SU-DHL-6 (cell line): ENCODE results near the gene SRRM3.

Experiments
- H2AFZ ChIP-seq: fragments of 200-600 bp; sonication (generic); 2 replicates; pipeline ENCODE4 v1.6.1; 2014; ENCODE audit warnings: low read depth, mild to moderate bottlenecking, moderate library complexity, mixed read lengths, antibody characterized with exemption, low read length; ENCODE audit not compliant: severe bottlenecking
- H3F3A ChIP-seq: fragments of 200-600 bp; shearing (Covaris generic); 2 replicates; pipeline ENCODE4 v1.6.0; 2016; ENCODE audit warnings: antibody characterized with exemption, mild to moderate bottlenecking; ENCODE audit not compliant: insufficient read depth
- H3K27ac ChIP-seq: fragments of 200-600 bp; sonication (generic); 2 replicates; pipeline ENCODE4 v1.5.1; 2016; ENCODE audit warnings: low read depth, mild to moderate bottlenecking, low read length, moderate library complexity, mixed read lengths
- H3K27me3 ChIP-seq: fragments of 200-600 bp; sonication (generic), shearing (Covaris generic); 2 replicates; pipeline ENCODE4 v1.6.0; 2014; ENCODE audit warnings: mild to moderate bottlenecking, low read length
- H3K36me3 ChIP-seq: fragments of 200-600 bp; sonication (generic); 2 replicates; pipeline ENCODE4 v1.6.1; 2014; ENCODE audit warnings: mild to moderate bottlenecking, low read length, mixed read lengths
- H3K4me2 ChIP-seq: fragments of 300-600, 200-600 bp; shearing (Covaris generic), sonication (generic); 2 replicates; pipeline ENCODE4 v1.6.0; 2014; ENCODE audit warnings: low read length, low read depth, mild to moderate bottlenecking; ENCODE audit not compliant: poor library complexity, severe bottlenecking
- H3K4me3 ChIP-seq: fragments of 200-600 bp; sonication (generic); 2 replicates; pipeline ENCODE4 v1.5.1; 2014; ENCODE audit warnings: antibody characterized with exemption, low read length, mild to moderate bottlenecking, mixed read lengths; ENCODE audit not compliant: insufficient read depth, poor library complexity, severe bottlenecking
- H3K79me2 ChIP-seq: fragments of 200-600 bp; sonication (generic); 2 replicates; pipeline ENCODE4 v1.6.1; 2014; ENCODE audit warnings: mild to moderate bottlenecking, low read length, moderate library complexity; ENCODE audit not compliant: insufficient read depth
- H3K9ac ChIP-seq: fragments of 200-600 bp; sonication (generic); 2 replicates; pipeline ENCODE4 v1.7.0; 2014; ENCODE audit warnings: mild to moderate bottlenecking, low read length
- H3K9me2 ChIP-seq: fragments of 200-600 bp; sonication (generic); replicated peaks from 2 replicates; pipeline ENCODE4 v1.6.1; 2014; ENCODE audit warnings: low read length; ENCODE audit not compliant: insufficient read depth
- H3K9me3 ChIP-seq: fragments of 200-600 bp; sonication (generic); 2 replicates; pipeline ENCODE4 v1.6.1; 2014; ENCODE audit warnings: low read length, mixed read lengths; ENCODE audit not compliant: insufficient read depth
- H4K20me1 ChIP-seq: fragments of 200-600 bp; sonication (generic); 2 replicates; pipeline ENCODE4 v1.6.1; 2014; ENCODE audit warnings: low read depth, mild to moderate bottlenecking, antibody characterized with exemption, low read length, moderate library complexity, mixed read lengths
- CTCF ChIP-seq: fragments of 200-600 bp; sonication (generic); IDR thresholded peaks from one replicate; pipeline ENCODE4 v1.5.1; 2017; ENCODE audit warnings: antibody characterized with exemption, mild to moderate bottlenecking, low read length, moderate library complexity; ENCODE audit not compliant: insufficient read depth, poor library complexity, severe bottlenecking
- EZH2phosphoT487 ChIP-seq: fragments of 200-600 bp; sonication (generic), shearing (Covaris generic); conservative IDR thresholded peaks from 2 replicates; pipeline ENCODE4 v1.6.1; 2018; ENCODE audit warnings: mild to moderate bottlenecking, antibody characterized with exemption, low read length, moderate library complexity, mixed read lengths

Gene SRRM3

GRCh38 chr7:76220185-76221057 is 18.7 kb downstream of the SRRM3 start:
- Histone ChIP-seq H3K9ac (no peak overlapping the region), H3K4me2 (no peak overlapping the region), H3K36me3 (no peaks in the 10 kb centered on the region), H3K27ac (no peak overlapping the region), H3K27me3 (no peaks in the 10 kb centered on the region), H3F3A (no peaks in the 10 kb centered on the region), H3K9me3 (no peaks in the 10 kb centered on the region), H3K9me2 (no peaks in the 10 kb centered on the region), H2AFZ (no peak overlapping the region), H3K4me3 (no peak overlapping the region), H3K79me2 (no peaks in the 10 kb centered on the region), H4K20me1 (no peaks in the 10 kb centered on the region)
- TF ChIP-seq CTCF (no peak), EZH2phosphoT487 (no peak)

DNA sequence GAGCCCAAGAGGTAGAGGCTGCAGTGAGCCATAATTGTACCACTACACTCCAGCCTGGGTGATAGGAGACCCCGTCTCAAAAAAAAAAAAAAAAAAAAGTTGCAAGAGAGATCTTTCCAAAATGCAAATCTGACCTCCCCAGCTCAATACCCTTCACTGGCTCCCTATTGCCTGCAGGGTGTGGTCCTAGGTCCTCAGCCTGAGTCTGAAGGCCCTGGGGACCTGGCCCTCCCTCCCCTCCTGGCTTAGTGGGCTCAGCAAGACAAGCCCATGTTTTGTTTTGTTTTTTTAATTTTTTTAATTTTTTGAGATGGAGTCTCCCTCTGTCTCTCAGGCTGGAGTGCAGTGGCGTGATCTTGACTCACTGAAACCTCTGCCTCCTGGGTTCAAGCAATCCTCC is 20.6 kb downstream of the SRRM3 start:
- Histone ChIP-seq H3K79me2 (no peaks in the 10 kb centered on the region), H3K4me3 (no peak overlapping the region)

GRCh38 chr7:76222839-76223238 is 21.1 kb downstream of the SRRM3 start:
- no peaks in the 10 kb centered on the region for H4K20me1 ChIP-seq
- H3K9me3 ChIP-seq, result no peaks in the 10 kb centered on the region
- no peaks in the 10 kb centered on the region for H3K9me2 ChIP-seq
- no peaks in the 10 kb centered on the region for H3K79me2 ChIP-seq
- H3F3A ChIP-seq, result no peaks in the 10 kb centered on the region
- no peaks in the 10 kb centered on the region for H3K36me3 ChIP-seq
- H3K27ac ChIP-seq, result no peak overlapping the region
- no peaks in the 10 kb centered on the region for H3K27me3 ChIP-seq
- H3K4me2 ChIP-seq, result no peak overlapping the region
- H3K4me3 ChIP-seq, result no peak overlapping the region
- H2AFZ ChIP-seq, result no peak overlapping the region
- TF ChIP-seq EZH2phosphoT487 (no peak), CTCF (no peak)
- H3K9ac ChIP-seq, result no peak overlapping the region

More for the DNA sequence above, 20.6 kb downstream of the SRRM3 start:
- Histone ChIP-seq H2AFZ (no peak overlapping the region), H3K9me3 (no peaks in the 10 kb centered on the region), H4K20me1 (no peaks in the 10 kb centered on the region), H3K9ac (no peak overlapping the region), H3K27me3 (no peaks in the 10 kb centered on the region), H3K4me2 (no peak overlapping the region), H3K36me3 (no peaks in the 10 kb centered on the region), H3K9me2 (no peaks in the 10 kb centered on the region), H3K27ac (no peak overlapping the region), H3F3A (no peaks in the 10 kb centered on the region)
- TF ChIP-seq CTCF (no peak), EZH2phosphoT487 (no peak)
